Measurements from ENCODE around the gene PTPRA.

DNA sequence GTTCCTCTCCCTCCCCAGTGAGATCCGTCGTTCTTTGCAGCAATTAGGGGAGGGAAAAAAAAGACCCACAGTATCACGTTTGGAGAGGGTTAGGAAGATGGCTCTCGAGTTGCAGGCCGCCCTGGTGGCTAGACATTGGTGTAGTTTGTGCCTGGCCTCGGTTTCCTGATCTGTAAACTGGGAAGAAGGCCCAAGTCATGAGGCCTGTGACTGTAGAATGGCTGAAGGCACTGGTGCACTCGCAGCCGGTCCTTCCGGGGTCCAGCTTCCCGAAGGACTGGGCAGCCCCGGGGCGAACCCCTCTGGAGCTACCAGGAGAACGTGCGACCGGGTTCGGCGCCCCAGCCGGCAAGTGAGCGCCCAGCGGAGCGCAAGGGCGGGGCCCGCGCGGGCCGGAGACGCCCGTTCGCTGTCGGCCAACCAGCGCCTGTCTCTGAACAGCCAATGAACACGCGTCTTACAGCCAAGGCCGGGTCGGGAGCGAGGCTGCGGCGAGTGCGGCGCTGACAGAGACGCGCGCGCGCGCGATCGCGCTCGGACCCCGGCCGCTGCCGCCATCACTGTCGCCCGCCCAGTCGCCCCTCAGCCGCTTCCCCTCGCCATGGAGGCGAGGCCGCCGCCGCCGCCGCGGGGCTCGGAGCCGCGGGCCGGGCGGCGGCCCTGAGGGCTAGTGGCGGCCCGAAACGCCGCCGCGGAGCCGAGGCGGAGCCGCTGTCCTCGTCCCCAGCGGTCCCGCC, at the start of gene PTPRA:
- no peak for TF ChIP-seq EZH2 (IDR thresholded peaks at IDR 0.05; ENCODE audit: borderline replicate concordance)
- TF ChIP-seq, protein P1, sequence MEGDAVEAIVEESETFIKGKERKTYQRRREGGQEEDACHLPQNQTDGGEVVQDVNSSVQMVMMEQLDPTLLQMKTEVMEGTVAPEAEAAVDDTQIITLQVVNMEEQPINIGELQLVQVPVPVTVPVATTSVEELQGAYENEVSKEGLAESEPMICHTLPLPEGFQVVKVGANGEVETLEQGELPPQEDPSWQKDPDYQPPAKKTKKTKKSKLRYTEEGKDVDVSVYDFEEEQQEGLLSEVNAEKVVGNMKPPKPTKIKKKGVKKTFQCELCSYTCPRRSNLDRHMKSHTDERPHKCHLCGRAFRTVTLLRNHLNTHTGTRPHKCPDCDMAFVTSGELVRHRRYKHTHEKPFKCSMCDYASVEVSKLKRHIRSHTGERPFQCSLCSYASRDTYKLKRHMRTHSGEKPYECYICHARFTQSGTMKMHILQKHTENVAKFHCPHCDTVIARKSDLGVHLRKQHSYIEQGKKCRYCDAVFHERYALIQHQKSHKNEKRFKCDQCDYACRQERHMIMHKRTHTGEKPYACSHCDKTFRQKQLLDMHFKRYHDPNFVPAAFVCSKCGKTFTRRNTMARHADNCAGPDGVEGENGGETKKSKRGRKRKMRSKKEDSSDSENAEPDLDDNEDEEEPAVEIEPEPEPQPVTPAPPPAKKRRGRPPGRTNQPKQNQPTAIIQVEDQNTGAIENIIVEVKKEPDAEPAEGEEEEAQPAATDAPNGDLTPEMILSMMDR (IDR thresholded peaks at IDR 0.05; ENCODE audit: poor library complexity): no peak

Measured in hepatocyte (in vitro differentiated cells).